Activated CD8-positive, alpha-beta T cell treated with anti-CD3 and anti-CD28 coated beads for 36 hours (primary cell): ENCODE measurements around the gene GRPEL1. TPM values are rescaled to one million over a fixed set of nuclear protein-coding genes. Genes with fewer than 3 reads are reported as not detected.

Experiments
- ATAC-seq: fragments of 200-7000 bp; cut with Tn5 transposase; one replicate; pipeline ENCODE4 v1.10.0; 2021; ENCODE audit warnings: mild to moderate bottlenecking, moderate library complexity
- CTCF ChIA-PET: fragments of 350-600 bp; sonication (Branson Sonifier 250); formaldehyde crosslinking; loops from one replicate; lab custom pipeline; 2021; ENCODE audit warnings: antibody characterized with exemption; lab: Charles Lee
- POLR2A ChIA-PET: fragments of 350-600 bp; sonication (Branson Sonifier 250); formaldehyde crosslinking; loops from one replicate; lab custom pipeline; 2021; ENCODE audit warnings: antibody characterized with exemption; lab: Charles Lee
- DNase-seq: peaks from one replicate; pipeline ENCODE4 v3.0.0-alpha.2; 2020
- H3K27ac Mint-ChIP-seq: one replicate; pipeline ENCODE4 v1.8.0; 2021; ENCODE audit warnings: mild to moderate bottlenecking, mixed read lengths
- H3K27me3 Mint-ChIP-seq: one replicate; pipeline ENCODE4 v1.8.0; 2021; ENCODE audit warnings: mixed read lengths
- H3K36me3 Mint-ChIP-seq: one replicate; pipeline ENCODE4 v1.8.0; 2021; ENCODE audit warnings: low read depth, mixed read lengths
- H3K4me1 Mint-ChIP-seq: one replicate; pipeline ENCODE4 v1.8.0; 2021; ENCODE audit warnings: low read depth, mixed read lengths
- H3K4me3 Mint-ChIP-seq: one replicate; pipeline ENCODE4 v1.8.0; 2021; ENCODE audit warnings: mild to moderate bottlenecking, moderate library complexity, mixed read lengths
- H3K9me3 Mint-ChIP-seq: one replicate; pipeline ENCODE4 v1.8.0; 2021; ENCODE audit warnings: mixed read lengths
- intact Hi-C: fragments of 100-400 bp; cut with micrococcal nuclease; formaldehyde crosslinking; loops from one replicate; pipeline ENCODE4 v1.10.0; 2022
- total RNA-seq, 2 experiments: library from RNA; stranded (reverse); gene quantifications; one replicate each; pipeline ENCODE4 v1.2.3, GENCODE V29; 2021
- TF ChIP-seq, protein P1 (sequence below): fragments of 200-600 bp; IDR thresholded peaks from one replicate; pipeline ENCODE4 v1.8.0; 2022; ENCODE audit warnings: antibody characterized with exemption, mild to moderate bottlenecking

The GRPEL1 gene
- total RNA-seq, 2 experiments from 2014 or later = 82.4 to 84.5 TPM

GRCh38 chr4:7029921-7030320, 37.9 kb downstream of the GRPEL1 start:
- no peak for ATAC-seq
- H3K4me3 Mint-ChIP-seq = no peak overlapping the region
- H3K4me1 Mint-ChIP-seq = peaks cover 5% of the 10 kb centered on the region
- H3K9me3 Mint-ChIP-seq = no peaks in the 10 kb centered on the region
- H3K36me3 Mint-ChIP-seq = peaks cover 44% of the 10 kb centered on the region
- no peak overlapping the region for H3K27ac Mint-ChIP-seq
- TF ChIP-seq, protein P1, sequence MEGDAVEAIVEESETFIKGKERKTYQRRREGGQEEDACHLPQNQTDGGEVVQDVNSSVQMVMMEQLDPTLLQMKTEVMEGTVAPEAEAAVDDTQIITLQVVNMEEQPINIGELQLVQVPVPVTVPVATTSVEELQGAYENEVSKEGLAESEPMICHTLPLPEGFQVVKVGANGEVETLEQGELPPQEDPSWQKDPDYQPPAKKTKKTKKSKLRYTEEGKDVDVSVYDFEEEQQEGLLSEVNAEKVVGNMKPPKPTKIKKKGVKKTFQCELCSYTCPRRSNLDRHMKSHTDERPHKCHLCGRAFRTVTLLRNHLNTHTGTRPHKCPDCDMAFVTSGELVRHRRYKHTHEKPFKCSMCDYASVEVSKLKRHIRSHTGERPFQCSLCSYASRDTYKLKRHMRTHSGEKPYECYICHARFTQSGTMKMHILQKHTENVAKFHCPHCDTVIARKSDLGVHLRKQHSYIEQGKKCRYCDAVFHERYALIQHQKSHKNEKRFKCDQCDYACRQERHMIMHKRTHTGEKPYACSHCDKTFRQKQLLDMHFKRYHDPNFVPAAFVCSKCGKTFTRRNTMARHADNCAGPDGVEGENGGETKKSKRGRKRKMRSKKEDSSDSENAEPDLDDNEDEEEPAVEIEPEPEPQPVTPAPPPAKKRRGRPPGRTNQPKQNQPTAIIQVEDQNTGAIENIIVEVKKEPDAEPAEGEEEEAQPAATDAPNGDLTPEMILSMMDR = no peak
- H3K27me3 Mint-ChIP-seq = no peaks in the 10 kb centered on the region
- DNase-seq = no peak
- intact Hi-C loops = no loop called here
- POLR2A ChIA-PET = no interaction called here
- CTCF ChIA-PET = interaction anchor here (1.3 to 2.6 kb wide), 2 partner anchors 13 to 15 kb away, joined by 3 to 7 read pairs; partner anchors contain the start of gene TADA2B

GRCh38 chr4:7029212-7029611, 38.7 kb downstream of the GRPEL1 start:
- POLR2A ChIA-PET = no interaction called here
- ATAC-seq = no peak
- Mint-ChIP-seq H3K27me3 (no peaks in the 10 kb centered on the region), H3K4me1 (peaks cover 5% of the 10 kb centered on the region), H3K4me3 (no peak overlapping the region), H3K9me3 (no peaks in the 10 kb centered on the region), H3K36me3 (peaks cover 45% of the 10 kb centered on the region), H3K27ac (no peak overlapping the region)
- TF ChIP-seq, protein P1 = no peak
- CTCF ChIA-PET = no interaction called here
- intact Hi-C loops = no loop called here
- DNase-seq = no peak

DNA sequence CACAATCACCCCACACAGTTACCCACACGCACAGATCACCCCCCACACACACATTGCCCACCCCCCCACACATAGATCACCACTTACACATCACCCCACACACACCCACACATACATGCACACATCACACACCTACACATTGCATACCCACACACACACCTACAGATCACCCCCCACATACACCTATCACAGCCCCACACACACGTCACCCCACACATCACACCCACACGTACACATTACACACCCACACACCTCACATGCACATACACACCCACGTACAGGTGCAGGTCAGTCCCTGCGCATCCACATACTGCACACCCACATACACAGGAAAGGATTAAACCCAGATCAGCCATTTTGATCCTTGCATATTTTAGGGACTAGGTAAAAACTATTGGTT, 40.0 kb downstream of the GRPEL1 start:
- DNase-seq (no peak), ATAC-seq (no peak)
- CTCF ChIA-PET = no interaction called here
- Mint-ChIP-seq H3K27me3 (no peaks in the 10 kb centered on the region), H3K9me3 (no peaks in the 10 kb centered on the region), H3K4me3 (no peak overlapping the region), H3K27ac (no peak overlapping the region), H3K4me1 (peaks cover 5% of the 10 kb centered on the region), H3K36me3 (peaks cover 45% of the 10 kb centered on the region)
- TF ChIP-seq, protein P1 = no peak
- POLR2A ChIA-PET = no interaction called here
- intact Hi-C loops = no loop called here

DNA sequence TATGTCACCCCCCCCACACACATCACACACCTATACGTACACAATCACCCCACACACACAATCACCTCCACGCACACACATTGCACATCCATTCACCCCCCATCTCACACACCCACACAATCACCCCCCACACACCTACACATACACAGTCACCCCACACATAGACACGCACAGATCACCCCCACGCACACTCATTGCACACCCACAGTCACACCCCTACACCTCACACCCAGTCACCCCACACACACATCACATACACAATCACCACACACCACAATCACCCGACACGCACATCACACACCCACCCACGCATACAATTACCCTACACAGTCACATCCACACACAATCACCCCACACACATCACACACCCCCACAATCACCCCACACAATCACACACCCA, 40.6 kb downstream of the GRPEL1 start:
- H3K27ac Mint-ChIP-seq = peak overlapping the region; percentile 10

DNA sequence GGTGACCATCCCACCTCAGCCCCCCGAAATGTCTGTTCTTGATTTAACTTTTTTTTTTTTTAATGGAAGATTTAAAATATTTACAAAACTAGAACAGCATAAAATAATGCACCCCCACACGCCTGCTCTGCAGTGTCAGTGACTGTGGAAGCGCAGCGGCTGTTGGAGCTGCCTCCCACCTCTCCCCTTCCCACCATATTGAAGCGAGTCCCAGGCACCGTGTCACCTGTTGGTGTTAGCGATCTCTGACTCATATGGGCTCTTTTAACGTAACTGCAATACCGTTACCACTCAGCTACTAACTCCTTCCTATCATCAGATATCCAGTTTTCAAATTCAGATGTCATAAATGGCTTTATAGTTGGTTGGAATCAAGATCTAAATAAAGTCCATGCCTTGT, 41.8 kb downstream of the GRPEL1 start:
- CTCF ChIA-PET = no interaction called here
- no peak overlapping the region for H3K4me3 Mint-ChIP-seq
- intact Hi-C loops = no loop called here

More for the DNA sequence above, 40.6 kb downstream of the GRPEL1 start:
- TF ChIP-seq, protein P1 = no peak
- Mint-ChIP-seq H3K4me1 (peaks cover 5% of the 10 kb centered on the region), H3K27me3 (no peaks in the 10 kb centered on the region), H3K9me3 (no peaks in the 10 kb centered on the region), H3K4me3 (no peak overlapping the region), H3K36me3 (peaks cover 48% of the 10 kb centered on the region)
- ChIA-PET POLR2A (no interaction called here), CTCF (no interaction called here)
- DNase-seq (no peak), ATAC-seq (no peak)
- intact Hi-C loops = no loop called here

More for the DNA sequence above, 41.8 kb downstream of the GRPEL1 start:
- Mint-ChIP-seq H3K27me3 (no peaks in the 10 kb centered on the region), H3K9me3 (no peaks in the 10 kb centered on the region), H3K4me1 (peaks cover 5% of the 10 kb centered on the region), H3K36me3 (peaks cover 44% of the 10 kb centered on the region), H3K27ac (no peak overlapping the region)
- TF ChIP-seq, protein P1 = no peak
- ATAC-seq = no peak
- POLR2A ChIA-PET = no interaction called here
- DNase-seq = no peak
